LHCN-M2 (cell line): ENCODE measurements around the gene LRP1. TPM values are rescaled to one million over a fixed set of nuclear protein-coding genes. Genes with fewer than 3 reads are reported as not detected.

Experiments
- DNase-seq: peaks from one replicate; pipeline ENCODE4 v3.0.0-alpha.2; 2012; ENCODE audit warnings: low read depth
- total RNA-seq: library from RNA; depleted of rRNA; stranded (reverse); fragments of >200 nt; gene quantifications from 2 replicates; pipeline ENCODE4 v1.2.3, GENCODE V29; 2014

Gene LRP1
- total RNA-seq, 1 experiment from 2014 or later = 89.0 TPM

DNA sequence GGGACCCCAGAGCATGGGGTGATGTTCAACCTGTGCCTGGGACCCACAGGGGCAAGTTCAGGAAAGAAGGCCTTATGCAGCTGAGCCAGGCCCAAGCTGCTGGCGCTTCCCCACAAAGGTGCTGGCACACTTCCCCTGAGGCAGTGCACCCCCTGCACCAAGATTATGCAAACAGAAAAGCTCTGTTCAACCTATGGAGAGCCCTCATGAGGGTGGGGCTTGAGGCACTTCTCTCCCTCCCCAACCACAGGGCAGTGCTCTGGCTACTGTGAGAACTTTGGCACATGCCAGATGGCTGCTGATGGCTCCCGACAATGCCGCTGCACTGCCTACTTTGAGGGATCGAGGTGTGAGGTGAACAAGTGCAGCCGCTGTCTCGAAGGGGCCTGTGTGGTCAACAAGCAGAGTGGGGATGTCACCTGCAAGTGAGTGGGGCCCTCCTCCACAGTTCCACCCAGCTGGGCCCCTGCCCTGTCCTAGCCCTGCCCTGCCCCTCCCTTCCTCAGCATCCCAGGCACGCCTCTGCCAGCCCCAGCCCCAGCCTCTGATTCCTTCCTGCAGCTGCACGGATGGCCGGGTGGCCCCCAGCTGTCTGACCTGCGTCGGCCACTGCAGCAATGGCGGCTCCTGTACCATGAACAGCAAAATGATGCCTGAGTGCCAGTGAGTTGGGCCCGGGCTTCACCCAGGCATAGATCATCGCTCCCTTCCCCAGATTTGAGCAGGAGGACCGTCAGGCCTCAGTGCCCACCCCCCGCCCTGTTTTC lies 82.8 kb downstream of the LRP1 start:
- DNase-seq = no peak

DNA sequence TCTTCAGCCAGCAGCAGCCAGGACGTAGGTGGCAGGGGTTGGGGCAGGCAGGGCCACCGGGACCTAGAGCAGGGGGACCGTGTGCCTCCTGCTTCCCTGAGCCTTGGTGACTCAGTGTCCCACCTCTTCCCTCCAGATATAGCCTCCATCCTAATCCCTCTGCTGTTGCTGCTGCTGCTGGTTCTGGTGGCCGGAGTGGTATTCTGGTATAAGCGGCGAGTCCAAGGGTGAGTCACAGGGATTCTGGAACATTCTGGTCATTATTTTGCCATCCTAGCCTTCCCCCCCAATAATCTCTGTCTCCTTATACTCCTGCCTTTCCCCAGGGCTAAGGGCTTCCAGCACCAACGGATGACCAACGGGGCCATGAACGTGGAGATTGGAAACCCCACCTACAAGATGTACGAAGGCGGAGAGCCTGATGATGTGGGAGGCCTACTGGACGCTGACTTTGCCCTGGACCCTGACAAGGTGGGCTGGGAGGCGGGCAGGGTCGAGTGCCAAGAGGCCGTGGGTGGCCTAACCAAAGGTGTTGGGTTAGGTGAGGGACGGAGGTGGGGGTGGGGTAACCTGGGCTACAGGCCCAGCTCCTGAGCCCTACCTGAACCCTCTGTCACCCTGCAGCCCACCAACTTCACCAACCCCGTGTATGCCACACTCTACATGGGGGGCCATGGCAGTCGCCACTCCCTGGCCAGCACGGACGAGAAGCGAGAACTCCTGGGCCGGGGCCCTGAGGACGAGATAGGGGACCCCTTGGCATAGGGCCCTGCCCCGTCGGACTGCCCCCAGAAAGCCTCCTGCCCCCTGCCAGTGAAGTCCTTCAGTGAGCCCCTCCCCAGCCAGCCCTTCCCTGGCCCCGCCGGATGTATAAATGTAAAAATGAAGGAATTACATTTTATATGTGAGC lies 83.8 kb downstream of the LRP1 start:
- peak; percentile 61 for DNase-seq

DNA sequence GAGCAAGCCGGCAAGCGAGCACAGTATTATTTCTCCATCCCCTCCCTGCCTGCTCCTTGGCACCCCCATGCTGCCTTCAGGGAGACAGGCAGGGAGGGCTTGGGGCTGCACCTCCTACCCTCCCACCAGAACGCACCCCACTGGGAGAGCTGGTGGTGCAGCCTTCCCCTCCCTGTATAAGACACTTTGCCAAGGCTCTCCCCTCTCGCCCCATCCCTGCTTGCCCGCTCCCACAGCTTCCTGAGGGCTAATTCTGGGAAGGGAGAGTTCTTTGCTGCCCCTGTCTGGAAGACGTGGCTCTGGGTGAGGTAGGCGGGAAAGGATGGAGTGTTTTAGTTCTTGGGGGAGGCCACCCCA lies 84.4 kb downstream of the LRP1 start:
- DNase-seq = no peak

DNA sequence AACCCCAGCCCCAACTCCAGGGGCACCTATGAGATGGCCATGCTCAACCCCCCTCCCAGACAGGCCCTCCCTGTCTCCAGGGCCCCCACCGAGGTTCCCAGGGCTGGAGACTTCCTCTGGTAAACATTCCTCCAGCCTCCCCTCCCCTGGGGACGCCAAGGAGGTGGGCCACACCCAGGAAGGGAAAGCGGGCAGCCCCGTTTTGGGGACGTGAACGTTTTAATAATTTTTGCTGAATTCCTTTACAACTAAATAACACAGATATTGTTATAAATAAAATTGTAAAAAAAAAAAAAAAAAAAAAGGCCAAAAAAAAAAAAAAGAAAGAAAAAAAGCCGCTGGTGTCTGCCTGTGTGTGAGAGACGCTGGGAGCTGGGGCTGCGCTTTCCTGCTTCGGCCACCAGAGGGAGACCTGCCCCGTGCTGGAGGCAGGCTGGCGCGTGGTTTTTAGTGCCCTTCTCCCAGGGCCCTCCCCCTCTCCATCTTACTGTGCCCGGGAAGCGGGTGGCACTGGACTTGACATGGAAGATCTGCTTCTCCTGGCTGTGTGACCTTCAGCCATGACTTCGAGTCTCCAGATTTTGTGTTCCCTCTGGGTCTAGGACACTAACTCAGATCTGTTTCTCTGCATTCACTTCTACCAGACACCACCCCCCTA lies 84.9 kb downstream of the LRP1 start:
- peak; percentile 82 for DNase-seq

DNA sequence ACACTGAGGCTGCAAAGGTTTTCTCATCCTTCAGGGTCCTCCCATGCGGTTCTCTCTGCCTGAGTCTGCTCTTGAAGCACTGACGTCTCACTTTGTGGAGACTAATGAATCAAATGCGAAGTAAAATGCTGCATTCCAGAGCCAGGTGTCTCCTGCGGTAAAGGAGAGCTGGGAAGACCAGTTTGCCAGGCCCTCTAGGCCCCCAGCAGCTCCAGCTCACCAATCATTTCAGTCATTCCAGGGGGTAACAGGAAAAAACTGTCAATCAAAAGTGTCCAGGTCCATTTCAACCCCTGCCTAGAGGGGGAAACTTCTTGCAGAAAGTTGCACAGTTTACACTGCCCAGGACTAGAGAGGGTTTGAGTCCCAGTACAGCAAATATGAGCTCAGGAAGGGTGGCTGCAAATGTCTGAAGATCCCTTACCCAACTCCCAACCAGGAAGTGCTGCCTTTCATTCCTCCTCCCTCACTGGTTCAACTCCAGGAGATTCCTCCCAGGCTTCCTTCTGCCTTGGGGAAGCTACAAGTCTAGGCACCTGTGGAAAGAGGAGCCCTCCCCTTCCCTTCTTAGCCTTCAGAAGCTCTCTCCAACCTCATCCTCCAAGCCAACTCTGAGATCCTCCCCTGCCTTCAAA lies 85.6 kb downstream of the LRP1 start:
- DNase-seq = no peak

GRCh38 chr12:57214398-57214781 lies 86.1 kb downstream of the LRP1 start:
- DNase-seq = no peak

DNA sequence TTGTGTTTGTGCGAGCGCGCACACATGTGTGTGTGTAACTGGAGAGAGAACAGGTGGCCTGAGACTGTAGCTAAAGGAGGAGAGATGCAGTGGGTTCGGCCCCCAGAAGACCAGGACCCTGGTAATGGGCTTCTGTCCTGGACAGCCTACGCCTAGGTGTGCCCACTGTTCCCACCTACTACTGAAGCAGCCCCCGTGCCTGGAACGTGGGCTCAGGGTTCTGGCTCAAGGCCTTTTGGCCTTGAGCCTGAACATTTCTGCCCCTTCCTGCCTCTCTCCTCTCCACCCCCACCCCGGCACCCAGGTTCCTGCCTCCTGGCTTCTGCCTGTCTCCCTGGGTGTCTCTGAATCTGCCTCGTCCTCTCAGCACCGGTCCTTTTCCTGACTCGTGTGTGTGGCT lies 86.8 kb downstream of the LRP1 start:
- DNase-seq = no peak

DNA sequence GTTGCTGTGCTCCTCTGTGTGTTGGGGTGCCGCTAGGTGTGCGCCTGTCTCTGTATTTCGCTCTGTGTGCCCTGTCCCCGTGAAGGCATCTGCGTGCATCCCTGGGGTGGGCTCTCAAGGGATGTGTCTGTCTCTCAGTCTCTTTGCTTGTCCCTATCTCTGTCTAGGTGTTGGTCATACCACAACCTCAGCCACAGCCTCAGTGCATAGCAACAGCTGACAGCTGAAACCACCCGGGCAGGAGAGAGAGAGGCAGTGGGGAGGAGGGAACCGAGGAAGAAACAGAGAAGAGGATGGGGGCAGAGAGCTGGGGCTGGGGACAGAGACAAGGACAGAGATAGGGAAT lies 87.4 kb downstream of the LRP1 start:
- peak; percentile 52 for DNase-seq

GRCh38 chr12:57216014-57216911 lies 88.0 kb downstream of the LRP1 start, which contains the start of gene NXPH4:
NXPH4 (plus strand) TSS chr12:57216794; CDS start chr12:57216970, 176 bp downstream.
- DNase-seq = no peak

- DNase-seq = no peak
These were observed 88.9 kb downstream of the LRP1 start for GRCh38 chr12:57216921-57217879.

DNA sequence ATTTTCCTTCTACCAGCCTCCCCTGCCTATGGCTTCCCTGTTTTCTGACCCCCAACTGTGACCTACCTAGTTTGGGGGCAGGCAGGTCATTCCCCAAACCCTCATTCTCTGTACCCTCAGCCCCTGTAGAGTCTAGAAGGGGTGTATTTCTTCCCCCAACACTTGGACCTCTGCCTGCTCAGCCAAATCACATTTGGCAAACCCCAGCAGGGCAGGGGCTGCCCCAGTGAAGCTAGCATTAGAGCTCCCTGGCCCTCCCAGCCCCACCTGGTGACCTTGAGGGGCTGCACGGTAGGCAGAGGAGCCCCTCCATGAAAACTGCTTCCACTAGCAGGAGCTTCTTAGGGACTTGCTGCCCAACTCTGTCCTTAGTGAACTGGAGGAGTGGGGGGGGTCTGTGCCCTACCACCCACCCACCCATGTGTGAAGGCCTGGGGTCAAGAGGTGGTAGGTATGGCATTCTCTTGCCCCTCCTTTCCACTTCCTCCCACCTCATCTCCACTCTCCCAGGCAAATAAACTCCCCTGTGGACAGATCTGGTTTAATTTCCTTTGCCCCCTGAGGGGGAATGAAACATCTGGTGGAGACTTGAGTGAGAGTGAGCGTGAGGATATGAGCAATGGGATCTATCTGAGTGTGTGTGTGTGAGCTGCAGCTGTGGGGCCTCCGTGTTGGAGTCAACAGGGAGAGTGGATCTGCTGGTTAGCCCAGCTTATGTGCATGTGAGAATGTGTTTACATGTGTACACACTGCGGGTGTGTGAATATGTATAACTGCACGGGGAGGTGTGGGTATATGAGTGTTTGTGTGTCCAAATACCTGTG lies 90.0 kb downstream of the LRP1 start:
- no peak for DNase-seq

DNA sequence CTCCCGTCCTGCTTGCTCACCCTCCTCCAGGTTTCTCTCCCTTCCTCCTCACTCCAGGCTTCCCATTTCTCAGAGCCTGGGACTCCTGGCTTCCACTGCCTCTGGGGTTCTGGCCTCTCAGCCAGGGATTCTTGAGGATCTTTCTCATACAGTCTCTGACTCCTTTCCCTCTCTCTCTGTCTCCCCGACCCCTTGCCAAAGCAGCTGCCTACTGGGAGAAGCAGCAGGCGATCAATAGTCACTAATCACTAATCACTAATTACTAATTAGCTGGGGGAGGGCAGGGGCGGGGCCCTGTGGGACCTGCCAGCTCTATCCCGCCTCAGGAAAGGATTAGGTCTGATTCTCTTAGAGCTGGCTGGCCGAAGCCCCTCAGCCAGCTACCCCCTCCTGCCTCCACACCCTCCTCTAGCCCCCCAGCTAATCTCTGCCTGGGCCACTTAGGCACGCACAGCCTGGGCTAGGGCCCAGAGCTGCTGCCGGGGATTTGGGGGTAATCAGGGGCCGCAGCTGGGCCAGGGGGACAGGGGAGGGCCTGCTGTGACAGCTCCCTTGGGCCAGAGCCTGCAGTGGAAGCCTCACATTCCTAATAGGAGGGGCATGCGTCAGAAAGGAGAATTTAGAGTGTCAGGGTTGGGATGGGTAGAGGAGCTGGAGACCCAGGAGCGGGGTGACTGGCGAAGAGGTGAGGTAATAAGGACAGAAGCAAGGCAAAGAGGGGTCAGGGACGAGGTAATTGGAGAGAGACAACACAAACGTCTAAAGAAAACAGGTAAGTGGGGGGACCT lies 91.1 kb downstream of the LRP1 start:
- no peak for DNase-seq

- DNase-seq = no peak
These were observed 91.9 kb downstream of the LRP1 start for GRCh38 chr12:57219993-57220754.

DNA sequence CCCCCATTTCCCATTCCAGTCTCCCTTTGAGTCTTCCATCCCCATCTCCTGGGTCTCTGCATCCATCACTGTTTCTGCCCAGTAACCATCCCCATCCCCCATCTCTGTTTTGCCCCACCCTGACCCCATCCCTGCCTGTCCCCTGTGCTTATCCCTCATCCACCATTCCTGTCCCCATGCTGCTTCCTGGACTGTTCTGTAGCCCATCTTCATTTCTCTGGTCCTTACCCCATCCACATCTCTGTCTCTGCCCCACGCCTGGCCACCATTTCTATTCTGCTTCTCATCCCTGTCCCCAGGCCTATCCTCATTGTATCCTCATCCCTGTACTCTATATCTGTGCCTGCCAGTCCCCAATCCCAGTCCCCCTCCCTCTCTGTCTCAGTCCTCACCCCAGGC lies 92.5 kb downstream of the LRP1 start:
- DNase-seq = no peak

- no peak for DNase-seq
These were observed 93.1 kb downstream of the LRP1 start for GRCh38 chr12:57221169-57221917.
